ENCODE measurements around the gene CPA2.

CPA2 gene

DNA sequence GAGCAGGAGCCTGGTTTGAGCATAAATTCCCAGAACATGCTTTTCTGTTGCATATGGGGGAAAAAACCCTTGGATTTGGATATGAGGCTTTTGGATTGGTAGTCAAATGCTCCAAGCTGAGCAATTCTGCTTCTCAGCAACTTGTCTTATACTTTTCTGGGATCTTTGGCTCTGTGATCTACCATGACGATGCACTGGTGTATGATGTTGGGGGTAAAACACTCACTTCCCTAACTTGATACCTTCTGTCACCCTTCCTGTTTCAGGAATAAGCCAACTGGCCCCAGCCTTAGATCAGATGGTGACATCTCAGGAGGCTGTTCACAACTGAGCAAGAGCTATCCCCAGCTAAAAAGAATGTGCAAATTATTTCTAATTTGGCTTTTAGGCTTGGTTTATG, 13.2 kb downstream of the CPA2 start:
- DNase-seq (ENCODE audit: low spot score), result no peak

DNA sequence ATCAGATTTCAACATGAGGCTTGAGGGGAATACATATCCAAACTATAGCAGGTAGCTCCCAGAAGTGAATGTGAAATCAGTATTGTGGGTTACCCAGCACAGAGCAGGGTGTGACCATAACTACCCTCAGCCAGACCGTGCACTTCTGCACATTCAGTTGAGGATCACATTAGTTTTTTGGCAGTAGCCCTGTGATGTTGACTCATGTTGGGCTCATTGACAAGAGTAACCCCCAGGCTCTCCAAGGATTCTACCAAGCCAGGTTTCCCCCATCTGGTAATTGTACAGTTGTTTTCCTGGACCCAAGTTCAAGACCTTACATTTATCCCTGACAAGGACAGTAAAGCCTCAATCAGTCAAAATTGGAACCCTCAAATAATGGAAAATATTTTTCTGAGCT, 14.6 kb downstream of the CPA2 start:
- DNase-seq (ENCODE audit: low spot score), result no peak

GRCh38 chr7:130286881-130287280, 20.2 kb downstream of the CPA2 start:
- DNase-seq (ENCODE audit: low spot score), result no peak

DNA sequence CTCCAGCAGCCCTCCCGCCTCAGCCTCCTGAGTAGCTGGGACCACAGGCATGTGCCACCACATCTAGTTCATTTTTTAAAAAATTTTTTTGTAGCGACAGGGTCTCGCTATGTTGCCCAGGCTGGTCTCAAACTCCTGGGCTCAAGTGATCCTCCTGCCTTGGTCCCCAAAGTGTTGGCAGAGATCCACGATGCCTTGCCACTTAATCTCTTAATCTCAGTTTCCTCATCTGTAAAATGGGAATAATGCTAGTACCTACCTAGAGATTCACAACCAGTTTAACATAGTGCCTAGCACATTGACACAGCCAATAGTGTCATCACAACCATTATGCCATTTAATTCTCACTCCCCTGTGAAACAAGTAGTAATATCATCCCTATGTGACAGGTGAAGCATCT, 21.5 kb downstream of the CPA2 start:
- DNase-seq (ENCODE audit: low spot score), result no peak

DNA sequence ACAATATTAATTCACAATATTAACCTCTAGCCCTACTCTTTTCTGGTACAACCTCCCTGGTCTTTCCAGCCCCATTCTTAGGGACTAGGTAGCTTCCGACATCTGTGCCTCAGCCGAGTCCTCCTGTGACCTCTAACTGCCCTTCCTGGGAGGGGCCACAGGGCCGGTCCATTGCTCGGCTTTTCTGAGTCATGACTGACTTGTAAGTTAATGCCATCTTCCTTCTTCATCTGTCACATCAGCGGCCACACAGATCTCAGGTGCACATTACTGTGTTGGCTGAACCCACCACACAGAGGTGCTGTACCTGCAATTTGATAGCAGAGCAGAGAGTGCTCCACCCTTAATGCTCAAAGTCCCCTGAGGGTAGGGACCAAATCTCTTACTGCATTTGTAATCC, 22.2 kb downstream of the CPA2 start:
- no peak for DNase-seq (ENCODE audit: low spot score)

DNA sequence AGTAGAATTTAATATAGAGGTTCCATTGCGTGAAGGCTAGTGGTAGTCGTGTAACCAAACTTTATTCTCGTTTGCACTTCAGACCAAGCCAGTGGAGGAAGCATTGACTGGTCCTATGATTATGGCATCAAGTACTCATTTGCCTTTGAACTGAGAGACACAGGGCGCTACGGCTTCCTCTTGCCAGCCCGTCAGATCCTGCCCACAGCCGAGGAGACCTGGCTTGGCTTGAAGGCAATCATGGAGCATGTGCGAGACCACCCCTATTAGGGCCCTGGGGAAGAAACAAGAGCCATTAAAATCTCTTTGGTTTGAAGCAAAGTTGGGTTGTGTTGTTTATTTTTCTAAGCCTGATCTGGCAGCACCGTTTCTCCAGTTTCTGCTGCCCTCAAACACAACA, 22.8 kb downstream of the CPA2 start:
- no peak for DNase-seq (ENCODE audit: low spot score)

DNA sequence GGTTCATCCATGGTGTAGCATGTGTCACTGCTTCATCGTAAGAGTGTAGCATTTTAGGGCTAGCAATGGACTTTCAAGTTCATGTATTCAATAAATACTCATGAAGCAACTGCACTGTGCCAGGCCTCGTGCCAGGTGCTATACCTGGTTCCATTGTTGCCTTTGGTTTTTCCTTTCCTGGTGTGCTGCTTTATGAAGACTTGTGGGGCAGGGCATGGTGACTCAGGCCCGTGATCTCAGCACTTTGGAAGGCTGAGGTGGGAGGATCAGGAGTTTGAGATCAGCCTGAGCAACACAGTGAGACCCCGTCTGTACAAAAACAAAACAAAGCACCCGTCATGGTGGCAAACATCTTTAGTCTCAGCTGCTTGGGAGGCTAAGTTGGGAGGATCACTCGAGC, 24.1 kb downstream of the CPA2 start:
- no peak for DNase-seq (ENCODE audit: low spot score)

DNA sequence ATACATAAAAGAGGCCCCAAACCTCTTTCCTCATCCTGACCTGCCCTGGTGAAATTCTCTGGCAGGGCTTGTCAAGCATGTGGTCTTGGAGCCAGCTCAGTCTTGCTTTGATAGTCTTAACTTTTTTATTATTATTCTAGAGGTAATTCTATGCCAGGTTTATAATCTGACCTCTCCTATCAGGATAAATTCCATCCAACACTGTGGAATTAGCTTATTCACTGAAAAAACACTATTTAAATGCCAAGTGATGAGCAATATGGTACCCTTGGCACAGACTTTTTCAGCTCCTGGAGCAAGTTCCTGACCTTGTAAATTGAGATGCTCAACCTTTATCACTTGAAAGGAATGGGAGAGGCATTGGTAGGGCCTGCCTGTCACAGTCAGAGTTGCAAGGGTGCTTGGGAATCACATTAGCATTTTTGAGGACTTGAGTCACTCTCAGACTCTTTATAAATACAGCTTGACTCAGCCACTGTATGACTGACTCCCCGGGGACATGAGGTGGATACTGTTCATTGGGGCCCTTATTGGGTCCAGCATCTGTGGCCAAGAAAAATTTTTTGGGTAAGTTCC, 26.1 kb downstream of the CPA2 start, which contains the start of gene CPA4:
CPA4 (plus strand) TSS at position 480 of the 576 bp plus-strand sequence; CDS start at position 500, 20 bp downstream.
- no peak for DNase-seq (ENCODE audit: low spot score)

DNA sequence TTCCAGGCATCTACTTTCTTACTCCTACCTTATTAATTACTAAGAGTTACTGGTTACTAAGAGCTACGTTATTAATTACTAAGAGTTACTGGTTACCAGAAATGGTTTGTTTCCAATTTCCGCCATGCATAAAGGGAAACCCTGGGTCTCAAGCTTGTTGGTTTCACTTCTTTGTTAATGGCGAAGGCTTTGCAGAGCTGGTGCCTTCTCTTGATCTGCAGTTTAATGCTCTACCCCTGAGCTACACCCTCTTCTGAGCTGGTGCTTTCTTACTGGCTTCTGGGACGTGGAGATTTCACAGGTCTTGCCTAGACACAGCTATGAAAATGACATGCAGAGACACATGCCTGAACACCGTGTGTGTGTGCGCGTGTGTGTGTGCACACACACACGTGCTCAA, 26.9 kb downstream of the CPA2 start:
- DNase-seq (ENCODE audit: low spot score), result no peak

DNA sequence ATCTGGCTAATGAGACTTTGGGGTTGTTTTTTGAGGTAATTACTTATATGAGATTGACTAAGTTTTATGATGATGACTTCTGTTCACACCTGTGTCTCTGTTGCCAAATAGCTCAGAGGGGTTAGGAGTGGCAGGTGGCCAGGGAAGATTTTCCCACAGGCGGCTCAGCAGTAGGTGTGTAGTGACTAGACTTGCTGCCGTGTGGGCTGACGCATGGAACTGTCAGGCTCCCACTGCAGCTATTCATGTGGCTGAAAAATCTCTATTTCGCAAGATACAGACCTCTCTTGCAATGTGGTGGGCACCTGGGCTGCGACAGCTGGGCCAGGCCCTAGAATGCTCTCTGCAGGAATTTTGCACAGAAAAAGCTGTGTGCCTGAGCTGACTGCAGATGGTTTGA, 27.7 kb downstream of the CPA2 start:
- DNase-seq (ENCODE audit: low spot score), result no peak

- no peak for DNase-seq (ENCODE audit: low spot score)
These were observed 29.7 kb downstream of the CPA2 start for GRCh38 chr7:130296221-130296951.

GRCh38 chr7:130297628-130298543, 31.2 kb downstream of the CPA2 start:
- no peak for DNase-seq (ENCODE audit: low spot score)

DNA sequence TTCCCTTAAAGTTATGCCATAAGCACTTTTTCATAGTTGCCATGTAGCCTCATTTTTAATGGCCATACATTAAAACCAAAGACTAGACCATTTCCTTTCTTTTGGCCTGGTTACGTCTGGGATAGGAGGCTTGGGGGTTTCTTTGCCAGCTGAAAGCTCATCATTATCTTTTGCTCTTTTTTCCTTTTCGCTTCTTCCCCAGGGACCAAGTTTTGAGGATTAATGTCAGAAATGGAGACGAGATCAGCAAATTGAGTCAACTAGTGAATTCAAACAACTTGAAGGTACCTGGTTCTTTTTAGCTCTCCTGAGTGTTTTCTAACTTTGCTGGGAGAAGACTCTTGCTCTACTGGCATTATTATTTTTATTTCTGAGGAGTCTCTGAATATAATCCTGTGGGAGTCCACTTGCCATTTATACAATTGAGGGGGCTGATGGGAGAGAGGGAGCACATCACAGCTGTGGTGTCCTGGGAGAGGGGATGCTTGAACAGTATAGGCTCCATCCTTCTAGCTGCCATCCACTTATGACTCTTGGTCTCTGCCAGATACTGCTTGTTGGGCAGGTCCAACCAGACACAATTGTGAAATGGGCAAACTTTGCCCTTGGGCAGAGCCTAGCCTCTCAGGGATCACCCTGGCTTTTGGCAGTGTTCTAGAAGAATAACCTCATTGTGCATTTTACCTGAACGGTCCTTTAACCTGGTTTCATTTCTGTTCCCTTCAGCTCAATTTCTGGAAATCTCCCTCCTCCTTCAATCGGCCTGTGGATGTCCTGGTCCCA, 32.1 kb downstream of the CPA2 start:
- no peak for DNase-seq (ENCODE audit: low spot score)

- no peak for DNase-seq (ENCODE audit: low spot score)
These were observed 33.2 kb downstream of the CPA2 start for GRCh38 chr7:130299866-130300265.

GRCh38 chr7:130301501-130302020, 34.9 kb downstream of the CPA2 start:
- no peak for DNase-seq (ENCODE audit: low spot score)

DNA sequence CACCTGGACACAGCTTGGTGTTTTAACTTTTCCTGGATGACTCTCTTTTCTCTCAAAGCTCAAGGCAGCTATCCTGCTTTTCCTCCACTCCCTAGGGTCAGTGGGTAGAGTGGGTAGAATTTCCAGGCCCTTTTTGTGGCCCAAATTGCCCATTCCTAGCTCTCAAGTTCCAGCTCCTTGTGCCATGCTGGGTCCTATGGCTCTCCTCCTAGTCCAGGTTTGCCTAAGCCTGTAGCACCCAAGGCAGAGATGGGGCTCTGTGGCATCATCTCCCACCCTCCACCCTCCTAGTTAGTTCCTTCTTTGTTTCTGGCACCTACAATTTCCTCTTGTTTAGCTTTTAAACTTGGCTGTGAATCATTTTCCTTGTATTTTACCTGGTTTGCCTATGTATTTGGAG, 36.0 kb downstream of the CPA2 start:
- no peak for DNase-seq (ENCODE audit: low spot score)

DNA sequence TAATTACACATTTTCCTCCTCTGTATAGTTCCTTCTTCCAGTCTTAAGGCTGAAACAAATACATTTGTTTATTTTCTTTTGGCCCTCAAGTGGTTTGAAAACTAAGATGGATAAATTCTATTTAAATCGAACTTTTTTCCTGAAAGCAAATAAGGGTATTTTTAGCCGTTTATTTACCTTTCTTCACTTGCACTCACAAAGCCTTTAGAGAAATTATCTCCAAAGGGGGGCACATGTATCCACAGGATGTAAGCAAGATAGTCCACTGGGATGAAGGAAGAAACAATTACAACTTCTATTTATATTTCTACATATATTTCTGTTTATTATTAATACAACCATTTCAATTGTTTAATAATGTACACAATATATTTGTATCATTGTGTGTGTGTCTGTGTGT, 36.5 kb downstream of the CPA2 start:
- DNase-seq (ENCODE audit: low spot score), result no peak

DNA sequence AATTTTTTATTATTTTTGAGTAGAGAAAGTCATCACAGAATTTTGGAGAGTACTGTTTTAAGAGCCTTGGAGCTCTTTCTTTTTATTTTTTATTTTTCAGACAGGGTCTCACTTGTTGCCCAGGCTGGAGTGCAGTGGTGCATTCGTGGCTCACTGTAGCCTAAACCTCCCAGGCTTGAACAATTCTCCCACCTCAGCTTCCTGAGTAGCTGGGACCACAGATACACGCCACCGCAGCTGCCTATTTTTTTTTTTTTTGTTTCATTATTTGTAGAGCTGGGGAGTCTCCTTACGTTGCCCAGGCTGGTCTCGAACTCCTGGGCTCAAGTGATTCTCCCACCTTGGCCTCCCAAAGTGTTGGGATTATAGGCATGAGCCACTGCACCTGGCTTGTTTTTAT, 36.9 kb downstream of the CPA2 start:
- DNase-seq (ENCODE audit: low spot score), result no peak

GRCh38 chr7:130303982-130304381, 37.3 kb downstream of the CPA2 start:
- DNase-seq (ENCODE audit: low spot score), result no peak

DNA sequence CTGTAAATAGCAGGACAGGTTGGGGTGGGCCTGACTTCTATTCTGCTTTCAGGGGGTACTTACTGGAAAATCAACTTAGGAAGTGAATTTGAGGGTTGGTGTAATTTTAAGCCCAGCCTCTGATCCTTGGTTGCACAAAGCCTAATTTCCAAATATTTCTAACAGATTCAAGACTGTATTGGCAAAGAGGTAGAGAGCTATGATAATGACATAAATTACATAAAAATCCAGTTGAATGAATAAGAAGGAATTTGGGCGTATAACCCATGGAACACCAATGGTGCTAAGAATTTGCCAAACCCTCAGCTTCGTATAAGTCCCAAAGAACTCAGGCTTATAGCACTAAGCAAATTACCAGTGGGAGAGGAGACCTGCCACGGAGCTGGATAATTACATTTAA, 38.2 kb downstream of the CPA2 start:
- DNase-seq (ENCODE audit: low spot score), result no peak

- no peak for DNase-seq (ENCODE audit: low spot score)
These were observed 38.9 kb downstream of the CPA2 start for GRCh38 chr7:130305433-130306042.

GRCh38 chr7:130309986-130310385, 43.3 kb downstream of the CPA2 start:
- DNase-seq (ENCODE audit: low spot score), result no peak
